ENCODE results near the gene RASGRF1.

DNA sequence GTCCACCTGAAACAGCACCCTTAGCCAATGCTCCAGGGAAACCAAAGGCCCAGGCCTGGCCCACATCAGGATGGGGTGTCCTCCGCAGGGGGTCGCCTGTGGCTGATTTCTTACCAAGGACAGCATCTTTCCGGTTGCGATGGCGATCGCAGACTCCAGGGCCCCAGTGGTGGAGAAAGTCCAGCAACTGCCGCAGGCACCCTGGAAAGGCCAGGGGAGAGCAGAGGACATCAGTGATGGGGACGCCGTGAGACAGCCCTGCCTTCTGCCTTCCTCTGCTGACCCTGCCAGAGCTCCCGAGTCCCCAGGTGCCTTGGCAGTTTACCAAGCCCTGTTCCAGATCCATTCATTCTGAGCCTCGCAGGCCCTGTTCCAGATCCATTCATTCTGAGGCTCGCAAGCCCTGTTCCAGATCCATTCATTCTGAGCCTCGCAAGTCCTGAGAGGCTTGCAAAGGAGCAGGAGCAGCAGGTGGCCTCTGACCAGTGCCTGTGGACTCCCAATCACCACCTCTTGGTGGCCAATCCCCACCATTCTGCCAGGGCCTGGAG is 158.2 kb downstream of the RASGRF1 start:
- no peak for TF ChIP-seq EP300 (IDR thresholded peaks at IDR 0.05; ENCODE audit: low read length)
- no peak for TF ChIP-seq CREB1 (IDR thresholded peaks at IDR 0.05)
- TF ChIP-seq CREB1 (CRISPR knock-in tag; IDR thresholded peaks at IDR 0.05) = no peak
- TF ChIP-seq SMARCA4 (IDR thresholded peaks at IDR 0.05) = no peak
- TF ChIP-seq RCOR1 (IDR thresholded peaks at IDR 0.05; ENCODE audit: borderline replicate concordance in 1 of 2, low read depth in 2 of 2, low read length in 2 of 2) = no peak
- TF ChIP-seq, protein P1, sequence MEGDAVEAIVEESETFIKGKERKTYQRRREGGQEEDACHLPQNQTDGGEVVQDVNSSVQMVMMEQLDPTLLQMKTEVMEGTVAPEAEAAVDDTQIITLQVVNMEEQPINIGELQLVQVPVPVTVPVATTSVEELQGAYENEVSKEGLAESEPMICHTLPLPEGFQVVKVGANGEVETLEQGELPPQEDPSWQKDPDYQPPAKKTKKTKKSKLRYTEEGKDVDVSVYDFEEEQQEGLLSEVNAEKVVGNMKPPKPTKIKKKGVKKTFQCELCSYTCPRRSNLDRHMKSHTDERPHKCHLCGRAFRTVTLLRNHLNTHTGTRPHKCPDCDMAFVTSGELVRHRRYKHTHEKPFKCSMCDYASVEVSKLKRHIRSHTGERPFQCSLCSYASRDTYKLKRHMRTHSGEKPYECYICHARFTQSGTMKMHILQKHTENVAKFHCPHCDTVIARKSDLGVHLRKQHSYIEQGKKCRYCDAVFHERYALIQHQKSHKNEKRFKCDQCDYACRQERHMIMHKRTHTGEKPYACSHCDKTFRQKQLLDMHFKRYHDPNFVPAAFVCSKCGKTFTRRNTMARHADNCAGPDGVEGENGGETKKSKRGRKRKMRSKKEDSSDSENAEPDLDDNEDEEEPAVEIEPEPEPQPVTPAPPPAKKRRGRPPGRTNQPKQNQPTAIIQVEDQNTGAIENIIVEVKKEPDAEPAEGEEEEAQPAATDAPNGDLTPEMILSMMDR (IDR thresholded peaks at IDR 0.05 in 2 of 3, conservative IDR thresholded peaks at IDR 0.05 in 1 of 3; ENCODE audit: insufficient read depth in 2 of 3, low read depth in 1 of 3, low read length in 3 of 3) = no peak
- TF ChIP-seq, protein P2, sequence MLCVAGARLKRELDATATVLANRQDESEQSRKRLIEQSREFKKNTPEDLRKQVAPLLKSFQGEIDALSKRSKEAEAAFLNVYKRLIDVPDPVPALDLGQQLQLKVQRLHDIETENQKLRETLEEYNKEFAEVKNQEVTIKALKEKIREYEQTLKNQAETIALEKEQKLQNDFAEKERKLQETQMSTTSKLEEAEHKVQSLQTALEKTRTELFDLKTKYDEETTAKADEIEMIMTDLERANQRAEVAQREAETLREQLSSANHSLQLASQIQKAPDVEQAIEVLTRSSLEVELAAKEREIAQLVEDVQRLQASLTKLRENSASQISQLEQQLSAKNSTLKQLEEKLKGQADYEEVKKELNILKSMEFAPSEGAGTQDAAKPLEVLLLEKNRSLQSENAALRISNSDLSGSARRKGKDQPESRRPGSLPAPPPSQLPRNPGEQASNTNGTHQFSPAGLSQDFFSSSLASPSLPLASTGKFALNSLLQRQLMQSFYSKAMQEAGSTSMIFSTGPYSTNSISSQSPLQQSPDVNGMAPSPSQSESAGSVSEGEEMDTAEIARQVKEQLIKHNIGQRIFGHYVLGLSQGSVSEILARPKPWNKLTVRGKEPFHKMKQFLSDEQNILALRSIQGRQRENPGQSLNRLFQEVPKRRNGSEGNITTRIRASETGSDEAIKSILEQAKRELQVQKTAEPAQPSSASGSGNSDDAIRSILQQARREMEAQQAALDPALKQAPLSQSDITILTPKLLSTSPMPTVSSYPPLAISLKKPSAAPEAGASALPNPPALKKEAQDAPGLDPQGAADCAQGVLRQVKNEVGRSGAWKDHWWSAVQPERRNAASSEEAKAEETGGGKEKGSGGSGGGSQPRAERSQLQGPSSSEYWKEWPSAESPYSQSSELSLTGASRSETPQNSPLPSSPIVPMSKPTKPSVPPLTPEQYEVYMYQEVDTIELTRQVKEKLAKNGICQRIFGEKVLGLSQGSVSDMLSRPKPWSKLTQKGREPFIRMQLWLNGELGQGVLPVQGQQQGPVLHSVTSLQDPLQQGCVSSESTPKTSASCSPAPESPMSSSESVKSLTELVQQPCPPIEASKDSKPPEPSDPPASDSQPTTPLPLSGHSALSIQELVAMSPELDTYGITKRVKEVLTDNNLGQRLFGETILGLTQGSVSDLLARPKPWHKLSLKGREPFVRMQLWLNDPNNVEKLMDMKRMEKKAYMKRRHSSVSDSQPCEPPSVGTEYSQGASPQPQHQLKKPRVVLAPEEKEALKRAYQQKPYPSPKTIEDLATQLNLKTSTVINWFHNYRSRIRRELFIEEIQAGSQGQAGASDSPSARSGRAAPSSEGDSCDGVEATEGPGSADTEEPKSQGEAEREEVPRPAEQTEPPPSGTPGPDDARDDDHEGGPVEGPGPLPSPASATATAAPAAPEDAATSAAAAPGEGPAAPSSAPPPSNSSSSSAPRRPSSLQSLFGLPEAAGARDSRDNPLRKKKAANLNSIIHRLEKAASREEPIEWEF (CRISPR knock-in tag; IDR thresholded peaks at IDR 0.05) = no peak
- no peak for TF ChIP-seq CEBPB (tag; IDR thresholded peaks at IDR 0.05)
- no peak for TF ChIP-seq CREBBP (IDR thresholded peaks at IDR 0.05; ENCODE audit: low read depth, low read length)
- TF ChIP-seq ZNF785 (CRISPR knock-in tag; IDR thresholded peaks at IDR 0.05) = no peak
